ENCODE measurements around the gene SMIM32.

GRCh38 chr5:136141561-136141960, 51.4 kb downstream of the SMIM32 start:
- no peak for TF ChIP-seq HMGXB4 (CRISPR knock-in tag; IDR thresholded peaks at IDR 0.05)
- no peak for TF ChIP-seq ZNF232 (CRISPR knock-in tag; IDR thresholded peaks at IDR 0.05)
- no peak for TF ChIP-seq SP1 (CRISPR knock-in tag; conservative IDR thresholded peaks at IDR 0.05)
- no peak for TF ChIP-seq CTCF (IDR thresholded peaks at IDR 0.05)
- no peak for TF ChIP-seq E2F1 (CRISPR knock-in tag; IDR thresholded peaks at IDR 0.05)
- TF ChIP-seq USF2 (CRISPR knock-in tag; IDR thresholded peaks at IDR 0.05) = no peak
- TF ChIP-seq MAX (CRISPR knock-in tag; IDR thresholded peaks at IDR 0.05) = no peak
